HepG2 (cell line): ENCODE measurements around the gene CST3. TPM values are rescaled to one million over a fixed set of nuclear protein-coding genes. Genes with fewer than 3 reads are reported as not detected.

Experiments used
- BRCA1 ChIP-seq: sonication (generic); formaldehyde crosslinking; IDR thresholded peaks from 2 replicates; pipeline ENCODE4 v1.4.0; 2020; ENCODE audit warnings: missing genetic modification reagents
- ELF3 ChIP-seq: IDR thresholded peaks from 2 replicates; pipeline ENCODE4 v1.6.1; 2016; ENCODE audit warnings: missing genetic modification reagents, missing compliant biosample characterization
- JDP2 ChIP-seq: sonication (generic); formaldehyde crosslinking; IDR thresholded peaks from 2 replicates; pipeline ENCODE4 v1.8.1; 2022; ENCODE audit warnings: missing genetic modification reagents, borderline replicate concordance
- MEF2D ChIP-seq: sonication (generic); formaldehyde crosslinking; IDR thresholded peaks from 2 replicates; pipeline ENCODE4 v1.5.1; 2020; ENCODE audit warnings: mild to moderate bottlenecking, missing genetic modification reagents
- NCOR1 ChIP-seq: fragments of 200-600 bp; sonication (generic); IDR thresholded peaks from 2 replicates; pipeline ENCODE4 v1.7.0; 2017; ENCODE audit warnings: antibody characterized with exemption, low read length, borderline replicate concordance
- ONECUT2 ChIP-seq: sonication (generic); formaldehyde crosslinking; IDR thresholded peaks from 2 replicates; pipeline ENCODE4 v1.4.0; 2020; ENCODE audit warnings: missing genetic modification reagents
- RXRB ChIP-seq: IDR thresholded peaks from 2 replicates; pipeline ENCODE4 v1.6.1; 2016; ENCODE audit warnings: borderline replicate concordance, missing genetic modification reagents, missing compliant biosample characterization
- SMAD9 ChIP-seq: sonication (generic); formaldehyde crosslinking; IDR thresholded peaks from 2 replicates; pipeline ENCODE4 v1.5.1; 2020; ENCODE audit warnings: mild to moderate bottlenecking, missing genetic modification reagents
- ZBTB42 ChIP-seq: sonication (generic); formaldehyde crosslinking; IDR thresholded peaks from 2 replicates; pipeline ENCODE4 v1.5.0; 2020; ENCODE audit warnings: mild to moderate bottlenecking, missing genetic modification reagents
- ZBTB7A ChIP-seq: sonication (generic); formaldehyde crosslinking; IDR thresholded peaks from 2 replicates; pipeline ENCODE4 v1.8.0; 2022; ENCODE audit warnings: mild to moderate bottlenecking, missing genetic modification reagents
- ZNF432 ChIP-seq: sonication (generic); formaldehyde crosslinking; IDR thresholded peaks from 2 replicates; pipeline ENCODE4 v1.5.0; 2020; ENCODE audit warnings: missing genetic modification reagents, mild to moderate bottlenecking, borderline replicate concordance
- ZNF724P ChIP-seq: sonication (generic); formaldehyde crosslinking; IDR thresholded peaks from 2 replicates; pipeline ENCODE4 v1.8.0; 2022; ENCODE audit warnings: missing genetic modification reagents, borderline replicate concordance
- polyA plus RNA-seq, 8 experiments: library from polyadenylated mRNA; depleted of rRNA in 3 of 8; stranded (reverse) in 7 of 8; unstranded in 1 of 8; fragments of >200 nt; fragmentation: Illumina TruSeq in 4 of 8; extraction: Trizol in 4 of 8; gene quantifications; 2 replicates each; pipeline versions ENCODE4 v1.2.1 to v1.2.3, GENCODE V29; 2011 to 2016; ENCODE audit warnings: low read depth in 4 of 8, missing spikeins in 1 of 8, mixed read lengths in 1 of 8; ENCODE audit not compliant: insufficient read depth in 1 of 8
- total RNA-seq, 5 experiments: library from RNA; depleted of rRNA; stranded (reverse); fragments of >200 nt; fragmentation: Illumina TruSeq; extraction: Trizol; gene quantifications; 2 replicates each; pipeline ENCODE4 v1.2.3, GENCODE V29; 2016; ENCODE audit warnings: low read depth in 1 of 5
- TF ChIP-seq, protein P1 (sequence below): sonication (generic); formaldehyde crosslinking; IDR thresholded peaks from 2 replicates; pipeline ENCODE4 v1.9.0; 2021; ENCODE audit warnings: mild to moderate bottlenecking, missing genetic modification reagents
- TF ChIP-seq, protein P2 (sequence below): sonication (generic); formaldehyde crosslinking; IDR thresholded peaks from 2 replicates; pipeline ENCODE4 v1.4.0; 2020; ENCODE audit warnings: missing genetic modification reagents
- TF ChIP-seq, protein P3 (sequence below): sonication (generic); formaldehyde crosslinking; IDR thresholded peaks from 2 replicates; pipeline ENCODE4 v1.5.1; 2020; ENCODE audit warnings: mild to moderate bottlenecking, missing genetic modification reagents, borderline replicate concordance

CST3 gene
- total and polyA plus RNA-seq, 2 of the 13 experiments (the other 11 are each of a cell fraction or from before 2014, with no cell fraction given): 690 to 1,005 TPM

DNA sequence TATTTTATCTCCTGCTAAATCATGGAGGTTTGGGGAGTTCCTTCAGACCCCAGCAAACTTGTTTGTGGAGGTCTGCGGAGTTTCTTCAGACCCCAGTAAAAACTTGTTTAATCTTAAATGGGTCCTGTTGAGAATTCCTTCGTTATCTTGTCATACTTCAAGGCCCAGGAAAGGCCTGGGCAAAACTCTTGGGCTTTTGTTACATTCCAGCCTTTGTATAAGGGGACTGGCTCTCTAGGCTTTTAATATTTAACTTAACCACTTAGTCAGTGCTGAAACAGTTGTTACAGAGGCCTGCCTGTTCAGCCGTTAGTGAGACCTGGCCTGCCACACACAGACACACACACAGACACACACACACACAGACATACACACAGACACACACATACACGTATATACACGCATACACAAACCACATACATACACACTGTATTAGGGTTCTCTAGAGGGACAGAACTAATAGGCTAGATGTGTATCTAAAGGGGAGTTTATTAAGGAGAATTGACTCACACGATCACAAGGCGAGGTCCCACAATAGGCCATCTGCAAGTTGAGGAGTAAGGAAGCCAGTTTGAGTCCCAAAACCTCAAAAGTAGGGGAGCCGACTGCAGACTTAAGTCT, 21.3 kb upstream of the CST3 start (continued):
- TF ChIP-seq, protein P1, sequence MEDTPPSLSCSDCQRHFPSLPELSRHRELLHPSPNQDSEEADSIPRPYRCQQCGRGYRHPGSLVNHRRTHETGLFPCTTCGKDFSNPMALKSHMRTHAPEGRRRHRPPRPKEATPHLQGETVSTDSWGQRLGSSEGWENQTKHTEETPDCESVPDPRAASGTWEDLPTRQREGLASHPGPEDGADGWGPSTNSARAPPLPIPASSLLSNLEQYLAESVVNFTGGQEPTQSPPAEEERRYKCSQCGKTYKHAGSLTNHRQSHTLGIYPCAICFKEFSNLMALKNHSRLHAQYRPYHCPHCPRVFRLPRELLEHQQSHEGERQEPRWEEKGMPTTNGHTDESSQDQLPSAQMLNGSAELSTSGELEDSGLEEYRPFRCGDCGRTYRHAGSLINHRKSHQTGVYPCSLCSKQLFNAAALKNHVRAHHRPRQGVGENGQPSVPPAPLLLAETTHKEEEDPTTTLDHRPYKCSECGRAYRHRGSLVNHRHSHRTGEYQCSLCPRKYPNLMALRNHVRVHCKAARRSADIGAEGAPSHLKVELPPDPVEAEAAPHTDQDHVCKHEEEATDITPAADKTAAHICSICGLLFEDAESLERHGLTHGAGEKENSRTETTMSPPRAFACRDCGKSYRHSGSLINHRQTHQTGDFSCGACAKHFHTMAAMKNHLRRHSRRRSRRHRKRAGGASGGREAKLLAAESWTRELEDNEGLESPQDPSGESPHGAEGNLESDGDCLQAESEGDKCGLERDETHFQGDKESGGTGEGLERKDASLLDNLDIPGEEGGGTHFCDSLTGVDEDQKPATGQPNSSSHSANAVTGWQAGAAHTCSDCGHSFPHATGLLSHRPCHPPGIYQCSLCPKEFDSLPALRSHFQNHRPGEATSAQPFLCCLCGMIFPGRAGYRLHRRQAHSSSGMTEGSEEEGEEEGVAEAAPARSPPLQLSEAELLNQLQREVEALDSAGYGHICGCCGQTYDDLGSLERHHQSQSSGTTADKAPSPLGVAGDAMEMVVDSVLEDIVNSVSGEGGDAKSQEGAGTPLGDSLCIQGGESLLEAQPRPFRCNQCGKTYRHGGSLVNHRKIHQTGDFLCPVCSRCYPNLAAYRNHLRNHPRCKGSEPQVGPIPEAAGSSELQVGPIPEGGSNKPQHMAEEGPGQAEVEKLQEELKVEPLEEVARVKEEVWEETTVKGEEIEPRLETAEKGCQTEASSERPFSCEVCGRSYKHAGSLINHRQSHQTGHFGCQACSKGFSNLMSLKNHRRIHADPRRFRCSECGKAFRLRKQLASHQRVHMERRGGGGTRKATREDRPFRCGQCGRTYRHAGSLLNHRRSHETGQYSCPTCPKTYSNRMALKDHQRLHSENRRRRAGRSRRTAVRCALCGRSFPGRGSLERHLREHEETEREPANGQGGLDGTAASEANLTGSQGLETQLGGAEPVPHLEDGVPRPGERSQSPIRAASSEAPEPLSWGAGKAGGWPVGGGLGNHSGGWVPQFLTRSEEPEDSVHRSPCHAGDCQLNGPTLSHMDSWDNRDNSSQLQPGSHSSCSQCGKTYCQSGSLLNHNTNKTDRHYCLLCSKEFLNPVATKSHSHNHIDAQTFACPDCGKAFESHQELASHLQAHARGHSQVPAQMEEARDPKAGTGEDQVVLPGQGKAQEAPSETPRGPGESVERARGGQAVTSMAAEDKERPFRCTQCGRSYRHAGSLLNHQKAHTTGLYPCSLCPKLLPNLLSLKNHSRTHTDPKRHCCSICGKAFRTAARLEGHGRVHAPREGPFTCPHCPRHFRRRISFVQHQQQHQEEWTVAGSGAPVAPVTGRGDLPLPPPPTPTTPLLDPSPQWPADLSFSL (CRISPR knock-in tag): peak; percentile 100
- TF ChIP-seq ZNF724P (CRISPR knock-in tag) (0 out of 2 replicates have a peak, but pooled peaks have one; percentile 41), JDP2 (CRISPR knock-in tag) (no peak), SMAD9 (CRISPR knock-in tag) (no peak), ZBTB42 (peak; percentile 67; the same call in 1 of the 2 replicates), ZBTB7A (CRISPR knock-in tag) (peak; percentile 34), RXRB (peak; percentile 45; the same call in 1 of the 2 replicates), NCOR1 (peak; percentile 50; the same call in 1 of the 2 replicates), ELF3 (CRISPR knock-in tag) (peak; percentile 45; the same call in 1 of the 2 replicates), MEF2D (CRISPR knock-in tag) (no peak; the same call in 1 of the 2 replicates), ZNF432 (0 out of 2 replicates have a peak, but pooled peaks have one; percentile 23), BRCA1 (CRISPR knock-in tag) (0 out of 2 replicates have a peak, but pooled peaks have one; percentile 3), ONECUT2 (CRISPR knock-in tag) (no peak)
- TF ChIP-seq, protein P2, sequence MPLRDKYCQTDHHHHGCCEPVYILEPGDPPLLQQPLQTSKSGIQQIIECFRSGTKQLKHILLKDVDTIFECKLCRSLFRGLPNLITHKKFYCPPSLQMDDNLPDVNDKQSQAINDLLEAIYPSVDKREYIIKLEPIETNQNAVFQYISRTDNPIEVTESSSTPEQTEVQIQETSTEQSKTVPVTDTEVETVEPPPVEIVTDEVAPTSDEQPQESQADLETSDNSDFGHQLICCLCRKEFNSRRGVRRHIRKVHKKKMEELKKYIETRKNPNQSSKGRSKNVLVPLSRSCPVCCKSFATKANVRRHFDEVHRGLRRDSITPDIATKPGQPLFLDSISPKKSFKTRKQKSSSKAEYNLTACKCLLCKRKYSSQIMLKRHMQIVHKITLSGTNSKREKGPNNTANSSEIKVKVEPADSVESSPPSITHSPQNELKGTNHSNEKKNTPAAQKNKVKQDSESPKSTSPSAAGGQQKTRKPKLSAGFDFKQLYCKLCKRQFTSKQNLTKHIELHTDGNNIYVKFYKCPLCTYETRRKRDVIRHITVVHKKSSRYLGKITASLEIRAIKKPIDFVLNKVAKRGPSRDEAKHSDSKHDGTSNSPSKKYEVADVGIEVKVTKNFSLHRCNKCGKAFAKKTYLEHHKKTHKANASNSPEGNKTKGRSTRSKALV (CRISPR knock-in tag): no peak
- TF ChIP-seq, protein P3, sequence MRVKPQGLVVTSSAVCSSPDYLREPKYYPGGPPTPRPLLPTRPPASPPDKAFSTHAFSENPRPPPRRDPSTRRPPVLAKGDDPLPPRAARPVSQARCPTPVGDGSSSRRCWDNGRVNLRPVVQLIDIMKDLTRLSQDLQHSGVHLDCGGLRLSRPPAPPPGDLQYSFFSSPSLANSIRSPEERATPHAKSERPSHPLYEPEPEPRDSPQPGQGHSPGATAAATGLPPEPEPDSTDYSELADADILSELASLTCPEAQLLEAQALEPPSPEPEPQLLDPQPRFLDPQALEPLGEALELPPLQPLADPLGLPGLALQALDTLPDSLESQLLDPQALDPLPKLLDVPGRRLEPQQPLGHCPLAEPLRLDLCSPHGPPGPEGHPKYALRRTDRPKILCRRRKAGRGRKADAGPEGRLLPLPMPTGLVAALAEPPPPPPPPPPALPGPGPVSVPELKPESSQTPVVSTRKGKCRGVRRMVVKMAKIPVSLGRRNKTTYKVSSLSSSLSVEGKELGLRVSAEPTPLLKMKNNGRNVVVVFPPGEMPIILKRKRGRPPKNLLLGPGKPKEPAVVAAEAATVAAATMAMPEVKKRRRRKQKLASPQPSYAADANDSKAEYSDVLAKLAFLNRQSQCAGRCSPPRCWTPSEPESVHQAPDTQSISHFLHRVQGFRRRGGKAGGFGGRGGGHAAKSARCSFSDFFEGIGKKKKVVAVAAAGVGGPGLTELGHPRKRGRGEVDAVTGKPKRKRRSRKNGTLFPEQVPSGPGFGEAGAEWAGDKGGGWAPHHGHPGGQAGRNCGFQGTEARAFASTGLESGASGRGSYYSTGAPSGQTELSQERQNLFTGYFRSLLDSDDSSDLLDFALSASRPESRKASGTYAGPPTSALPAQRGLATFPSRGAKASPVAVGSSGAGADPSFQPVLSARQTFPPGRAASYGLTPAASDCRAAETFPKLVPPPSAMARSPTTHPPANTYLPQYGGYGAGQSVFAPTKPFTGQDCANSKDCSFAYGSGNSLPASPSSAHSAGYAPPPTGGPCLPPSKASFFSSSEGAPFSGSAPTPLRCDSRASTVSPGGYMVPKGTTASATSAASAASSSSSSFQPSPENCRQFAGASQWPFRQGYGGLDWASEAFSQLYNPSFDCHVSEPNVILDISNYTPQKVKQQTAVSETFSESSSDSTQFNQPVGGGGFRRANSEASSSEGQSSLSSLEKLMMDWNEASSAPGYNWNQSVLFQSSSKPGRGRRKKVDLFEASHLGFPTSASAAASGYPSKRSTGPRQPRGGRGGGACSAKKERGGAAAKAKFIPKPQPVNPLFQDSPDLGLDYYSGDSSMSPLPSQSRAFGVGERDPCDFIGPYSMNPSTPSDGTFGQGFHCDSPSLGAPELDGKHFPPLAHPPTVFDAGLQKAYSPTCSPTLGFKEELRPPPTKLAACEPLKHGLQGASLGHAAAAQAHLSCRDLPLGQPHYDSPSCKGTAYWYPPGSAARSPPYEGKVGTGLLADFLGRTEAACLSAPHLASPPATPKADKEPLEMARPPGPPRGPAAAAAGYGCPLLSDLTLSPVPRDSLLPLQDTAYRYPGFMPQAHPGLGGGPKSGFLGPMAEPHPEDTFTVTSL (CRISPR knock-in tag): peak; percentile 78; the same call in 1 of the 2 replicates
